ENCODE measurements around the gene GALNTL6.

Gene GALNTL6

GRCh38 chr4:173025131-173025530 is 1211.9 kb downstream of the GALNTL6 start:
- H3K27ac ChIP-seq (replicated peaks), result no peak overlapping the region
- H3K27me3 ChIP-seq (ENCODE audit: insufficient read depth, poor library complexity, severe bottlenecking), result no peaks in the 10 kb centered on the region
- H3K4me3 ChIP-seq (replicated peaks; ENCODE audit: insufficient read depth, low read length), result no peak overlapping the region
- TF ChIP-seq POLR2AphosphoS5 (IDR thresholded peaks at IDR 0.05; ENCODE audit: low read depth) (no peak), SPI1 (IDR thresholded peaks at IDR 0.05; ENCODE audit: borderline replicate concordance, low read depth) (peak; percentile 51; the same call in 1 of the 2 replicates), CTCF (IDR thresholded peaks at IDR 0.05; ENCODE audit: insufficient read depth, low read length) (peak; percentile 12)
- DNase-seq (ENCODE audit: low read depth in 1 of 2, low spot score in 1 of 2), result peak; percentile 50 to 77

- TF ChIP-seq POLR2AphosphoS5 (IDR thresholded peaks at IDR 0.05; ENCODE audit: low read depth) (no peak), CTCF (IDR thresholded peaks at IDR 0.05; ENCODE audit: insufficient read depth, low read length) (no peak), GABPA (IDR thresholded peaks at IDR 0.05; ENCODE audit: low read depth) (no peak), SPI1 (IDR thresholded peaks at IDR 0.05; ENCODE audit: borderline replicate concordance, low read depth) (no peak), REST (IDR thresholded peaks at IDR 0.05; ENCODE audit: insufficient replicate concordance, low read depth) (no peak)
- no peak overlapping the region for H3K27ac ChIP-seq (replicated peaks)
- H3K27me3 ChIP-seq (ENCODE audit: insufficient read depth, poor library complexity, severe bottlenecking), result no peaks in the 10 kb centered on the region
- DNase-seq (ENCODE audit: low read depth in 1 of 2, low spot score in 1 of 2), result no peak
- no peak overlapping the region for H3K4me3 ChIP-seq (replicated peaks; ENCODE audit: insufficient read depth, low read length)
Measured at GRCh38 chr4:173037242-173037641, 1224.0 kb downstream of the GALNTL6 start.

GRCh38 chr4:173038192-173038896 is 1225.1 kb downstream of the GALNTL6 start:
- no peak overlapping the region for H3K4me3 ChIP-seq (replicated peaks; ENCODE audit: insufficient read depth, low read length)
- no peaks in the 10 kb centered on the region for H3K27me3 ChIP-seq (ENCODE audit: insufficient read depth, poor library complexity, severe bottlenecking)
- H3K27ac ChIP-seq (replicated peaks), result no peak overlapping the region
- DNase-seq (ENCODE audit: low read depth in 1 of 2, low spot score in 1 of 2), result no peak
- no peak for TF ChIP-seq POLR2AphosphoS5 (IDR thresholded peaks at IDR 0.05; ENCODE audit: low read depth)
- TF ChIP-seq SPI1 (IDR thresholded peaks at IDR 0.05; ENCODE audit: borderline replicate concordance, low read depth), result no peak
- no peak for TF ChIP-seq CTCF (IDR thresholded peaks at IDR 0.05; ENCODE audit: insufficient read depth, low read length)
- no peak for TF ChIP-seq REST (IDR thresholded peaks at IDR 0.05; ENCODE audit: insufficient replicate concordance, low read depth)
- no peak for TF ChIP-seq GABPA (IDR thresholded peaks at IDR 0.05; ENCODE audit: low read depth)

Measured in HL-60 (cell line).